DOHH2 (cell line): ENCODE measurements around the gene RPS16.
A peak's percentile ranks its signal among the peaks of the same experiment; 100 is the strongest.

Source experiments
- H3F3A ChIP-seq: fragments of 200-600 bp; sonication (generic), shearing (Covaris generic); 2 replicates; pipeline ENCODE4 v1.6.0; 2016; ENCODE audit warnings: antibody characterized with exemption, mild to moderate bottlenecking; ENCODE audit not compliant: control insufficient read depth, insufficient read depth
- H3K27ac ChIP-seq: fragments of 200-600 bp; sonication (generic); 2 replicates; pipeline ENCODE4 v1.5.1; 2014; ENCODE audit warnings: low read depth, mild to moderate bottlenecking, low read length, moderate library complexity
- H3K27me3 ChIP-seq: fragments of 200-600 bp; sonication (generic); 2 replicates; pipeline ENCODE4 v1.6.1; 2014; ENCODE audit warnings: mild to moderate bottlenecking, low read length, mixed read lengths; ENCODE audit not compliant: control insufficient read depth
- H3K36me3 ChIP-seq: fragments of 200-600 bp; sonication (generic); 2 replicates; pipeline ENCODE4 v1.6.1; 2014; ENCODE audit warnings: mild to moderate bottlenecking, low read length, moderate library complexity, mixed read lengths; ENCODE audit not compliant: control insufficient read depth
- H3K4me1 ChIP-seq: fragments of 200-600 bp; sonication (generic); 2 replicates; pipeline ENCODE4 v1.6.1; 2014; ENCODE audit warnings: mild to moderate bottlenecking, low read length, mixed read lengths; ENCODE audit not compliant: control insufficient read depth
- H3K4me2 ChIP-seq: fragments of 200-600 bp; sonication (generic); 2 replicates; pipeline ENCODE4 v1.6.0; 2014; ENCODE audit warnings: mild to moderate bottlenecking, low read length, moderate library complexity
- H3K4me3 ChIP-seq: fragments of 200-600 bp; sonication (generic); 2 replicates; pipeline ENCODE4 v1.5.1; 2014; ENCODE audit warnings: mild to moderate bottlenecking, low read length, mixed read lengths
- H3K79me2 ChIP-seq: fragments of 200-600 bp; sonication (generic); 2 replicates; pipeline ENCODE4 v1.6.1; 2014; ENCODE audit warnings: mild to moderate bottlenecking, low read length, mixed read lengths; ENCODE audit not compliant: control insufficient read depth
- H3K9me2 ChIP-seq: fragments of 200-600 bp; sonication (generic); replicated peaks from 2 replicates; pipeline ENCODE4 v1.6.1; 2014; ENCODE audit warnings: mild to moderate bottlenecking, low read length, mixed read lengths; ENCODE audit not compliant: control insufficient read depth
- H3K9me3 ChIP-seq: fragments of 200-600 bp; sonication (generic); 2 replicates; pipeline ENCODE4 v1.6.1; 2014; ENCODE audit warnings: antibody characterized with exemption, low read length, mixed read lengths; ENCODE audit not compliant: control insufficient read depth, insufficient read depth
- H4K20me1 ChIP-seq: fragments of 200-600 bp; sonication (generic); 2 replicates; pipeline ENCODE4 v1.6.0; 2014; ENCODE audit warnings: low read depth, mild to moderate bottlenecking, antibody characterized with exemption, low read length, moderate library complexity; ENCODE audit not compliant: control insufficient read depth, insufficient read depth
- EZH2phosphoT487 ChIP-seq: fragments of 200-600 bp; sonication (generic); IDR thresholded peaks from 2 replicates; pipeline ENCODE4 v1.6.1; 2017; ENCODE audit warnings: borderline replicate concordance, mild to moderate bottlenecking, antibody characterized with exemption, low read length, moderate library complexity, mixed read lengths
- TF ChIP-seq, protein P1 (sequence below): fragments of 200-600 bp; sonication (generic); IDR thresholded peaks from one replicate; pipeline ENCODE4 v1.5.1; 2014; ENCODE audit warnings: antibody characterized with exemption, mild to moderate bottlenecking, low read depth, low read length; ENCODE audit not compliant: poor library complexity, severe bottlenecking

Gene RPS16

GRCh38 chr19:39405261-39405957, 30.3 kb downstream of the RPS16 start:
- H3K36me3 ChIP-seq: peaks cover 24% of the 10 kb centered on the region
- no peaks in the 10 kb centered on the region for H3K9me3 ChIP-seq
- no peaks in the 10 kb centered on the region for H3K27me3 ChIP-seq
- peaks cover 7% of the 10 kb centered on the region for H4K20me1 ChIP-seq
- peak overlapping the region; percentile 97 for H3K27ac ChIP-seq
- H3K79me2 ChIP-seq: peaks cover 45% of the 10 kb centered on the region
- H3K4me2 ChIP-seq: peak overlapping the region; percentile 97
- H3K4me1 ChIP-seq: peaks cover 72% of the 10 kb centered on the region
- H3K4me3 ChIP-seq: peak overlapping the region; percentile 99
- TF ChIP-seq, protein P1, sequence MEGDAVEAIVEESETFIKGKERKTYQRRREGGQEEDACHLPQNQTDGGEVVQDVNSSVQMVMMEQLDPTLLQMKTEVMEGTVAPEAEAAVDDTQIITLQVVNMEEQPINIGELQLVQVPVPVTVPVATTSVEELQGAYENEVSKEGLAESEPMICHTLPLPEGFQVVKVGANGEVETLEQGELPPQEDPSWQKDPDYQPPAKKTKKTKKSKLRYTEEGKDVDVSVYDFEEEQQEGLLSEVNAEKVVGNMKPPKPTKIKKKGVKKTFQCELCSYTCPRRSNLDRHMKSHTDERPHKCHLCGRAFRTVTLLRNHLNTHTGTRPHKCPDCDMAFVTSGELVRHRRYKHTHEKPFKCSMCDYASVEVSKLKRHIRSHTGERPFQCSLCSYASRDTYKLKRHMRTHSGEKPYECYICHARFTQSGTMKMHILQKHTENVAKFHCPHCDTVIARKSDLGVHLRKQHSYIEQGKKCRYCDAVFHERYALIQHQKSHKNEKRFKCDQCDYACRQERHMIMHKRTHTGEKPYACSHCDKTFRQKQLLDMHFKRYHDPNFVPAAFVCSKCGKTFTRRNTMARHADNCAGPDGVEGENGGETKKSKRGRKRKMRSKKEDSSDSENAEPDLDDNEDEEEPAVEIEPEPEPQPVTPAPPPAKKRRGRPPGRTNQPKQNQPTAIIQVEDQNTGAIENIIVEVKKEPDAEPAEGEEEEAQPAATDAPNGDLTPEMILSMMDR: no peak
- TF ChIP-seq EZH2phosphoT487: no peak
- peaks cover 43% of the 10 kb centered on the region for H3F3A ChIP-seq
- no peaks in the 10 kb centered on the region for H3K9me2 ChIP-seq

- Histone ChIP-seq H3K79me2 (peaks cover 32% of the 10 kb centered on the region), H3K4me2 (peak overlapping the region; percentile 97), H3K36me3 (peaks cover 21% of the 10 kb centered on the region), H3K27ac (peak overlapping the region; percentile 97), H3K4me1 (peaks cover 76% of the 10 kb centered on the region), H3F3A (peaks cover 41% of the 10 kb centered on the region), H3K9me2 (no peaks in the 10 kb centered on the region), H4K20me1 (peaks cover 7% of the 10 kb centered on the region), H3K27me3 (no peaks in the 10 kb centered on the region), H3K4me3 (peak overlapping the region; percentile 99), H3K9me3 (no peaks in the 10 kb centered on the region)
- TF ChIP-seq, protein P1: no peak
- TF ChIP-seq EZH2phosphoT487: no peak
These were observed 32.1 kb downstream of the RPS16 start for GRCh38 chr19:39403331-39404312.

DNA sequence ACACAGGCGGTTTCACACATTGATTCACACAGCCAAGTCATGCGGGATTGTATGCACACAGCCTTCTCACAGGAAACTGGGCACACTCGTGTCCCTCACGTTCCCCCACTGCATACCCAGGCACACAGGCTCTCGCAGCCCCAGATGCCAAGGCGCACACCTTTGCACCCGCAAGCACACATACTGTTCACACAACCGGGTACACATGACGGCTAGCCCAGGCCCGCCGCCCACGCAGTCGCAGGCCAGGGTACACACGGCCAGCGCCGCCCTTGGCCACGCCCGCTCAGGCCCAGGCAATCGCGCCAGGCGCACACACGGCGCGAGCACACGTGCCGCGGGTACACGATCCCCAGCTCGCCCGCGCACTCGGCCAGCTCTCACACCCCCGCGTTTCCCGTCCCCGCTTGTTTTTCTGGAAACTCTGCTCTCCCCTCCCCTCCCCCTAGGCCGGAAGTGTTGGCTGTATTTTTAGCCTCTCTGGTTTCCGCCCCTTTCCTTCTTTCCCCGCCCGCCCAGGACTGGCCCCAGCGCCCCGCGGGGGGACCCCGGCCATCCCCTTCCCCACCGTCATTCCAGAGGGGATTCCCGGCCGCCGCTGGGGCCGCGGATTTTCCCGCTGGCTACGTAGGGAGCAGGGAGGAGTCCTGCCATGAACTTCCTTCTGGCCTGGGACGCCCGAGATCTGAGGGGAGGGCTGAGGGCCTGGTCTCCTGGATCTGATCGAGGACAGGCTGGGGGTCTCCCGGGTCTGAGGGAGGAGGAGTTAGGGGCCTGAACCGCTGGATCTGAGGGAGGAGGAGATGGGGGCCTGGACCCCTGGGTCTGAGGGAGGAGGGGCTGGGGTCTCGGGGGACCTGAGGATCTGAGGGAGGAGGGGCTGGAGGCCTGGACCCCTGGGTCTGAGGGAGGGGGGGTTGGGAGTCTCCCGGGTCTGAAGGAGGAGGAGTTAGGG, 33.1 kb downstream of the RPS16 start:
- H3K79me2 ChIP-seq: peaks cover 30% of the 10 kb centered on the region
- peak overlapping the region; percentile 97 for H3K4me2 ChIP-seq
- peaks cover 84% of the 10 kb centered on the region for H3K4me1 ChIP-seq
- no peaks in the 10 kb centered on the region for H4K20me1 ChIP-seq
- peaks cover 38% of the 10 kb centered on the region for H3F3A ChIP-seq
- TF ChIP-seq, protein P1: no peak
- TF ChIP-seq EZH2phosphoT487: no peak
- no peaks in the 10 kb centered on the region for H3K9me3 ChIP-seq
- H3K27me3 ChIP-seq: no peaks in the 10 kb centered on the region
- peaks cover 19% of the 10 kb centered on the region for H3K36me3 ChIP-seq
- H3K9me2 ChIP-seq: no peaks in the 10 kb centered on the region
- H3K27ac ChIP-seq: peak overlapping the region; percentile 97
- peak overlapping the region; percentile 99 for H3K4me3 ChIP-seq
